GM12878 (cell line): ENCODE results near the gene TCF12. TPM values are rescaled to one million over a fixed set of nuclear protein-coding genes. Genes with fewer than 3 reads are reported as not detected.

Experiments
- ATAC-seq: fragments of 200-7000 bp; cut with Tn5 transposase; 3 replicates; pipeline ENCODE4 v1.9.1; 2020; ENCODE audit warnings: mild to moderate bottlenecking, moderate library complexity
- BruUV-seq: library from RNA; stranded (reverse); fragments of 400-500 nt; replicated peaks from 2 replicates; lab custom pipeline; 2021; lab: Mats Ljungman, UMichigan
- CTCF ChIA-PET: fragments of 300-600 bp; sonication (Branson Sonifier 250); formaldehyde crosslinking; extraction: SDS; loops from one replicate; lab custom pipeline; 2021; ENCODE audit warnings: inconsistent platforms; lab: Yijun Ruan, JAX
- POLR2A ChIA-PET: fragments of 350-600 bp; formaldehyde crosslinking; extraction: SDS; loops from one replicate; lab custom pipeline; 2021; ENCODE audit warnings: inconsistent platforms; lab: Charles Lee
- RAD21 ChIA-PET: fragments of 300-600 bp; sonication (Branson Sonifier 250); formaldehyde crosslinking; loops from one replicate; lab custom pipeline; 2023; ENCODE audit warnings: antibody characterized with exemption; ENCODE audit not compliant: unreplicated experiment; lab: Charles Lee
- SMC1A ChIA-PET: fragments of 300-600 bp; sonication (Branson Sonifier 250); formaldehyde crosslinking; loops from one replicate; lab custom pipeline; 2023; ENCODE audit not compliant: unreplicated experiment, uncharacterized antibody; lab: Charles Lee
- DNase-seq: peaks from one replicate; pipeline ENCODE4 v3.0.0-alpha.2; 2011; ENCODE audit warnings: low read depth, low spot score
- FAIRE-seq: peaks from 3 replicates; lab custom pipeline; 2011; peaks lifted over from hg19 to GRCh38; lab: Jason Lieb, UNC
- H2AFZ ChIP-seq: 2 replicates; pipeline ENCODE4 v1.6.0; 2011; ENCODE audit warnings: low read depth, low read length, control low read depth; ENCODE audit not compliant: control insufficient read depth
- H3K27ac ChIP-seq: 2 replicates; pipeline ENCODE4 v1.5.1; 2011; ENCODE audit warnings: control low read depth; ENCODE audit not compliant: control insufficient read depth, insufficient read depth
- H3K27me3 ChIP-seq, 2 experiments: replicated peaks in 1 of 2; 2 replicates each; pipeline versions ENCODE4 v1.6.0 to v1.6.1; 2011; ENCODE audit warnings: low read length in 1 of 2; ENCODE audit not compliant: control insufficient read depth in 2 of 2, insufficient read depth in 2 of 2
- H3K36me3 ChIP-seq, 2 experiments: 2 replicates each; pipeline ENCODE4 v1.5.1; 2011; ENCODE audit warnings: low read length in 1 of 2; ENCODE audit not compliant: control insufficient read depth in 2 of 2, insufficient read depth in 2 of 2
- H3K4me1 ChIP-seq: 2 replicates; pipeline ENCODE4 v1.6.1; 2011; ENCODE audit warnings: mild to moderate bottlenecking, low read length, moderate library complexity, mixed read lengths; ENCODE audit not compliant: control insufficient read depth, insufficient read depth
- H3K4me2 ChIP-seq: 2 replicates; pipeline ENCODE4 v1.6.0; 2011; ENCODE audit warnings: control low read depth; ENCODE audit not compliant: control insufficient read depth, insufficient read depth
- H3K4me3 ChIP-seq: fragments of 200-600 bp; sonication (generic); 2 replicates; pipeline ENCODE4 v1.5.1; 2016
- H3K79me2 ChIP-seq: 2 replicates; pipeline ENCODE4 v1.6.0; 2011; ENCODE audit warnings: low read length; ENCODE audit not compliant: control insufficient read depth, insufficient read depth
- H3K9ac ChIP-seq: 2 replicates; pipeline ENCODE4 v1.8.0; 2011; ENCODE audit warnings: low read length, control low read depth, mixed read lengths; ENCODE audit not compliant: control insufficient read depth, insufficient read depth
- H3K9me3 ChIP-seq: replicated peaks from 3 replicates; pipeline ENCODE4 v1.5.1; 2011; ENCODE audit warnings: mild to moderate bottlenecking, low read length; ENCODE audit not compliant: control insufficient read depth, insufficient read depth
- H4K20me1 ChIP-seq: 2 replicates; pipeline ENCODE4 v1.6.0; 2011; ENCODE audit not compliant: control insufficient read depth, insufficient read depth
- BCL11A ChIP-seq: IDR thresholded peaks from 2 replicates; pipeline ENCODE4 v1.6.1; 2011; ENCODE audit warnings: low read depth, low read length
- CBFB ChIP-seq: IDR thresholded peaks from 2 replicates; pipeline ENCODE4 v1.6.1; 2016; ENCODE audit warnings: antibody characterized with exemption, low read depth
- CEBPB ChIP-seq, 2 experiments: fragments of 150-350 bp in 1 of 2; IDR thresholded peaks; 2 replicates each; pipeline ENCODE4 v1.6.1; 2012 to 2014; ENCODE audit warnings: low read depth in 2 of 2, low read length in 2 of 2, borderline replicate concordance in 1 of 2, inconsistent platforms in 1 of 2
- ETV6 ChIP-seq, 2 experiments: fragments of 450-650 bp in 1 of 2; IDR thresholded peaks in 1 of 2; conservative IDR thresholded peaks in 1 of 2; 2 replicates each; pipeline ENCODE4 v1.6.1; 2014; ENCODE audit warnings: antibody characterized with exemption in 1 of 2, borderline replicate concordance in 1 of 2, low read depth in 1 of 2, mild to moderate bottlenecking in 1 of 2, moderate library complexity in 1 of 2
- JUNB ChIP-seq: IDR thresholded peaks from 2 replicates; pipeline ENCODE4 v1.6.1; 2016; ENCODE audit warnings: antibody characterized with exemption, mild to moderate bottlenecking
- LARP7 ChIP-seq: fragments of 450-650 bp; IDR thresholded peaks from 2 replicates; pipeline ENCODE4 v1.6.1; 2017; ENCODE audit warnings: mild to moderate bottlenecking
- PML ChIP-seq: IDR thresholded peaks from 2 replicates; pipeline ENCODE4 v1.6.1; 2012; ENCODE audit warnings: low read length, inconsistent platforms
- SMAD1 ChIP-seq: fragments of 450-650 bp; IDR thresholded peaks from 2 replicates; pipeline ENCODE4 v1.6.1; 2018; ENCODE audit warnings: mild to moderate bottlenecking, low read depth; ENCODE audit not compliant: partially characterized antibody
- SMC3 ChIP-seq: IDR thresholded peaks from 2 replicates; pipeline ENCODE4 v1.6.1; 2011; ENCODE audit warnings: low read length, improper control_type of control experiment, borderline replicate concordance
- SRF ChIP-seq, 2 experiments: IDR thresholded peaks; 2 replicates each; pipeline ENCODE4 v1.6.1; 2011; ENCODE audit warnings: low read depth in 2 of 2, low read length in 2 of 2, mild to moderate bottlenecking in 1 of 2, moderate library complexity in 1 of 2
- SUZ12 ChIP-seq: fragments of 200-600 bp; sonication (generic); IDR thresholded peaks from one replicate; pipeline ENCODE4 v1.6.1; 2018; ENCODE audit warnings: antibody characterized with exemption, mild to moderate bottlenecking; ENCODE audit not compliant: unreplicated experiment
- TCF7 ChIP-seq: IDR thresholded peaks from 2 replicates; pipeline ENCODE4 v1.6.1; 2014; ENCODE audit warnings: antibody characterized with exemption, borderline replicate concordance
- YBX1 ChIP-seq: fragments of 450-650 bp; IDR thresholded peaks from 2 replicates; pipeline ENCODE4 v1.6.1; 2016; ENCODE audit warnings: antibody characterized with exemption
- WGBS: methylation state at CpG from one replicate; pipeline ENCODE4 v1.1.6; 2016; ENCODE audit warnings: low lambda C conversion rate; ENCODE audit not compliant: insufficient replicate concordance, insufficient coverage; ENCODE audit errors: missing lambda C conversion rate; 5-methylcytosine and 5-hydroxymethylcytosine counted together
- in situ Hi-C: fragments of 300-500 bp; cut with MboI; formaldehyde crosslinking; loops from 9 replicates; pipeline ENCODE4 v1.14.3; 2018; ENCODE audit warnings: mixed read lengths
- intact Hi-C: fragments of 100-400 bp; cut with micrococcal nuclease; formaldehyde crosslinking; loops from one replicate; pipeline ENCODE4 v1.14.2; 2022; ENCODE audit not compliant: unreplicated experiment
- polyA plus RNA-seq, 11 experiments: library from polyadenylated mRNA; depleted of rRNA in 4 of 11; unstranded in 6 of 11; stranded (reverse) in 5 of 11; fragments of >200 nt; fragmentation: Nextera tagmentation in 4 of 11; fragmentation: Illumina TruSeq in 1 of 11; extraction: Ambion mirVana in 4 of 11; extraction: Trizol in 1 of 11; gene quantifications; 1 replicate in 1 of 11; 2 replicates in 10 of 11; pipeline versions ENCODE4 v1.2.1 to v1.2.3, GENCODE V29; 2011 to 2016; ENCODE audit warnings: inconsistent platforms in 2 of 11, missing spikeins in 2 of 11, low read depth in 1 of 11
- total RNA-seq, 4 experiments: library from RNA; depleted of rRNA in 3 of 4; stranded (reverse); fragments of >200 nt in 3 of 4; fragmentation: Illumina TruSeq in 1 of 4; extraction: Trizol in 1 of 4; gene quantifications; 2 replicates each; pipeline versions ENCODE4 v1.2.1 to v1.2.3, GENCODE V29; 2013 to 2021
- TF ChIP-seq, protein P1 (sequence below): fragments of 450-650 bp; formaldehyde crosslinking; IDR thresholded peaks from 2 replicates; pipeline ENCODE4 v1.4.0; 2022; ENCODE audit warnings: mild to moderate bottlenecking, moderate library complexity
- TF ChIP-seq, protein P2 (sequence below): IDR thresholded peaks from 2 replicates; pipeline ENCODE4 v1.6.1; 2011; ENCODE audit warnings: low read depth, low read length, improper control_type of control experiment, borderline replicate concordance
- TF ChIP-seq, protein P3 (sequence below): IDR thresholded peaks from 2 replicates; pipeline ENCODE4 v1.6.1; 2012; ENCODE audit warnings: low read length, inconsistent platforms

TCF12 gene
- total and polyA plus RNA-seq, 10 of the 15 experiments (the other 5 are each of a cell fraction or from before 2014, with no cell fraction given) = 8.2 to 70.9 (median 49.5) TPM

DNA sequence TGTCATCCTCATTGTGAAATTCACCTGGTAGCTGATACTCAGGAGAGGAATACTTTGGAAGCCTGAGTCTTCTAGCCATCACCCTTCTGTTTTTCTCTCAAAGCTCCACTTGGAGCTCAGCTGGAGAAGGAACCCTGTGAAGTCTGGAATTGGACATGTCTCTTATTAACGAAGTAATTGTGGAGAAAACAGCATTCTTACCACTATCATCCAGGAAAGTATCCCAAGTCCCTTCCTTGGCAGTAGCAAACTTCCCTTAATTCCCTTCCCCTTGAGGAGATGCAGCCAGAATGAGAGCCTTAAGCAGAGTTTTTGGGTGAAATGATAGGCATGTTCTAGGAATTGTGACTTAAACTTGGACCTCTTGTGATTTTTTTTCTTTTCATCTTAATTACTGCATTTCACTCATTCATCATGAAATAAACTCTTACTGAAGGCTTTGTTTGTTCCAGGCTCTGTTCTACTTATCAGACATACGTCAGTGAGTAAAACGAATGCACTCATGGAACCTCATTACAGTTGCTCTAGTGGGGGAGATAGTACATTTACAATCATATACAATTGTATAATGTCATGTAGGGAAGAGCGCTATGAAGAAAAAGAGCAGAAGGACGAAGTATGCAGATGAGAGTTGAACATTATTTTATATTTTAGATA is 30.5 kb upstream of the TCF12 start (continued):
- TF ChIP-seq SMC3 = no peak

DNA sequence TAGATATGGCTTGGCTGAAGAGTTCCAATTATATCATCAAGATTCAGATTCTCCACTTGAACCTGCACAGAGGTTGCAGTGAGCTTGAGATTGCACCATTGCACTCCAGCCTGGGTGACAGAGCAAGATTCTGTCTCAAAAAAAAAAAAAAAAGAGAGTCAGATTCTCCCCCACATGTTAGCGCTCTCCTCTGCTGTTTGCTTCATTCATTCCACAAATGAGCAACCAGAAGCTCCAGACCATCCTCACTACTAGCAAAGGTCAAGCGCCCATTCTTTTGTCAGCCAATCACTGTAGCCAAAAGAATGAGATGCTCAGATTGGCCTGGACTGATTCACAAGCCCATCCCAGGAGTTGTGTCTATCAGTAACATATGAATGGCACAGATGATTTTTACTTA is 28.4 kb upstream of the TCF12 start:
- POLR2A ChIA-PET = no interaction called here
- no TSS peak for BruUV-seq
- no peaks in the 10 kb centered on the region for H3K79me2 ChIP-seq

More for the DNA sequence above, 28.4 kb upstream of the TCF12 start:
- Histone ChIP-seq H2AFZ (no peak overlapping the region), H3K4me3 (no peak overlapping the region), H3K36me3 (no peaks in the 10 kb centered on the region), H3K27me3 (no peaks in the 10 kb centered on the region), H4K20me1 (no peaks in the 10 kb centered on the region), H3K27ac (no peak overlapping the region), H3K9ac (no peak overlapping the region), H3K9me3 (no peaks in the 10 kb centered on the region; the same call in 2 of the 3 replicates), H3K4me2 (no peak overlapping the region), H3K4me1 (peaks cover 8% of the 10 kb centered on the region)
- intact Hi-C loops (no loop called here), in situ Hi-C loops (no loop called here)
- ChIA-PET RAD21 (no interaction called here), SMC1A (interaction anchor here (0.7 kb wide), 1 partner anchor 72 kb away, joined by 3 read pairs; no protein-coding TSS in a partner anchor), CTCF (interaction anchor here (0.7 kb wide), 1 partner anchor 282 kb away, joined by 3 read pairs; no protein-coding TSS in a partner anchor)
- ATAC-seq (no peak), FAIRE-seq (no peak), DNase-seq (no peak)
- TF ChIP-seq SUZ12 (no peak), BCL11A (no peak), PML (no peak), TCF7 (no peak), ETV6 (conservative IDR thresholded peaks at IDR 0.05 in 1 of 2, IDR thresholded peaks at IDR 0.05 in 1 of 2; ENCODE audit: borderline replicate concordance in 1 of 2, low read depth in 1 of 2) (no peak), YBX1 (no peak), LARP7 (no peak), SRF (IDR thresholded peaks at IDR 0.05; ENCODE audit: low read depth in 2 of 2, low read length in 2 of 2) (no peak), CBFB (no peak), SMAD1 (no peak), JUNB (no peak), CEBPB (IDR thresholded peaks at IDR 0.05; ENCODE audit: borderline replicate concordance in 1 of 2, low read depth in 2 of 2, low read length in 2 of 2) (no peak)
- TF ChIP-seq, protein P1, sequence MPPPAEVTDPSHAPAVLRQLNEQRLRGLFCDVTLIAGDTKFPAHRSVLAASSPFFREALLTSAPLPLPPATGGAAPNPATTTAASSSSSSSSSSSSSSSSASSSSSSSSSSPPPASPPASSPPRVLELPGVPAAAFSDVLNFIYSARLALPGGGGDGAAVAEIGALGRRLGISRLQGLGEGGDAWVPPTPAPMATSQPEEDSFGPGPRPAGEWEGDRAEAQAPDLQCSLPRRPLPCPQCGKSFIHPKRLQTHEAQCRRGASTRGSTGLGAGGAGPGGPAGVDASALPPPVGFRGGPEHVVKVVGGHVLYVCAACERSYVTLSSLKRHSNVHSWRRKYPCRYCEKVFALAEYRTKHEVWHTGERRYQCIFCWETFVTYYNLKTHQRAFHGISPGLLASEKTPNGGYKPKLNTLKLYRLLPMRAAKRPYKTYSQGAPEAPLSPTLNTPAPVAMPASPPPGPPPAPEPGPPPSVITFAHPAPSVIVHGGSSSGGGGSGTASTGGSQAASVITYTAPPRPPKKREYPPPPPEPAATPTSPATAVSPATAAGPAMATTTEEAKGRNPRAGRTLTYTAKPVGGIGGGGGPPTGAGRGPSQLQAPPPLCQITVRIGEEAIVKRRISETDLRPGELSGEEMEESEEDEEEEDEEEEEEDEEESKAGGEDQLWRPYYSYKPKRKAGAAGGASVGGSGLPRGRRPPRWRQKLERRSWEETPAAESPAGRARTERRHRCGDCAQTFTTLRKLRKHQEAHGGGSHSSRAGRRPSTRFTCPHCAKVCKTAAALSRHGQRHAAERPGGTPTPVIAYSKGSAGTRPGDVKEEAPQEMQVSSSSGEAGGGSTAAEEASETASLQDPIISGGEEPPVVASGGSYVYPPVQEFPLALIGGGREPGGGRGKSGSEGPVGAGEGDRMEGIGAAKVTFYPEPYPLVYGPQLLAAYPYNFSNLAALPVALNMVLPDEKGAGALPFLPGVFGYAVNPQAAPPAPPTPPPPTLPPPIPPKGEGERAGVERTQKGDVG (CRISPR knock-in tag) = no peak
- TF ChIP-seq, protein P2, sequence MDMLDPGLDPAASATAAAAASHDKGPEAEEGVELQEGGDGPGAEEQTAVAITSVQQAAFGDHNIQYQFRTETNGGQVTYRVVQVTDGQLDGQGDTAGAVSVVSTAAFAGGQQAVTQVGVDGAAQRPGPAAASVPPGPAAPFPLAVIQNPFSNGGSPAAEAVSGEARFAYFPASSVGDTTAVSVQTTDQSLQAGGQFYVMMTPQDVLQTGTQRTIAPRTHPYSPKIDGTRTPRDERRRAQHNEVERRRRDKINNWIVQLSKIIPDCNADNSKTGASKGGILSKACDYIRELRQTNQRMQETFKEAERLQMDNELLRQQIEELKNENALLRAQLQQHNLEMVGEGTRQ = no peak
- TF ChIP-seq, protein P3, sequence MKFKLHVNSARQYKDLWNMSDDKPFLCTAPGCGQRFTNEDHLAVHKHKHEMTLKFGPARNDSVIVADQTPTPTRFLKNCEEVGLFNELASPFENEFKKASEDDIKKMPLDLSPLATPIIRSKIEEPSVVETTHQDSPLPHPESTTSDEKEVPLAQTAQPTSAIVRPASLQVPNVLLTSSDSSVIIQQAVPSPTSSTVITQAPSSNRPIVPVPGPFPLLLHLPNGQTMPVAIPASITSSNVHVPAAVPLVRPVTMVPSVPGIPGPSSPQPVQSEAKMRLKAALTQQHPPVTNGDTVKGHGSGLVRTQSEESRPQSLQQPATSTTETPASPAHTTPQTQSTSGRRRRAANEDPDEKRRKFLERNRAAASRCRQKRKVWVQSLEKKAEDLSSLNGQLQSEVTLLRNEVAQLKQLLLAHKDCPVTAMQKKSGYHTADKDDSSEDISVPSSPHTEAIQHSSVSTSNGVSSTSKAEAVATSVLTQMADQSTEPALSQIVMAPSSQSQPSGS = no peak
- WGBS = 95% methylated on average over 2 of the region's 2 CpGs
